C4-2B (cell line): ENCODE data around the gene AUTS2.

Source experiments
- ZFX ChIP-seq: fragments of 450-650 bp; IDR thresholded peaks from 2 replicates; pipeline ENCODE4 v1.6.1; 2017
- TF ChIP-seq, protein P1 (sequence below): fragments of 450-650 bp; conservative IDR thresholded peaks from 2 replicates; pipeline ENCODE4 v1.5.1; 2017; ENCODE audit warnings: mild to moderate bottlenecking

DNA sequence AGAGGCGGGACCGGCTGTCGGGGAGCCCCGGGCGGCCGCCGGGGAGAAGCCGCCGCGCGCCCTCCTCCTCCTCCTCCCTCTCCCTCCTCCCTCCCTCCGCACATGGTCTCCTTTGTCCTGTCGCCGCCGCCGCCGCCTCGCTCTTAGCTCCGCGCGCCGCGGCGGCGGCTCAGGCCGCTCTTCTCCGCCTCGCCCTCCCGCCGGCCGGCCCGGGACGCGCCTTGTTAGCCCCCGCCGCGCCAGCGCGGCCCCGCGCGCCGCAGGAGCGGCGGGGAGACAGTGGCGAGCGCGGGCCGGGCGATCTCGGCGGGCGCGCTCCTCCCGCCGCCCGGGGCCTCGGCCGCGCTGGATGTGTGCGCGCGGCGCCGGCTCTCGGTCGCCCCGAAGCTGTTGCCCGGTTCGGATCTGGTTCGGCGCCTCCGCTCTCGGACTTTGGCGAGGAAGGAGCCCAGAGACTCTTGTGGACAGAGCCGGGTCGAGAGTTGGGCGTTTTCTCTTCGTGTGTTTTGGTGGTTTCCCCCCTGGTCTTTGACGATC, 1096.2 kb downstream of the AUTS2 start:
- TF ChIP-seq, protein P1, sequence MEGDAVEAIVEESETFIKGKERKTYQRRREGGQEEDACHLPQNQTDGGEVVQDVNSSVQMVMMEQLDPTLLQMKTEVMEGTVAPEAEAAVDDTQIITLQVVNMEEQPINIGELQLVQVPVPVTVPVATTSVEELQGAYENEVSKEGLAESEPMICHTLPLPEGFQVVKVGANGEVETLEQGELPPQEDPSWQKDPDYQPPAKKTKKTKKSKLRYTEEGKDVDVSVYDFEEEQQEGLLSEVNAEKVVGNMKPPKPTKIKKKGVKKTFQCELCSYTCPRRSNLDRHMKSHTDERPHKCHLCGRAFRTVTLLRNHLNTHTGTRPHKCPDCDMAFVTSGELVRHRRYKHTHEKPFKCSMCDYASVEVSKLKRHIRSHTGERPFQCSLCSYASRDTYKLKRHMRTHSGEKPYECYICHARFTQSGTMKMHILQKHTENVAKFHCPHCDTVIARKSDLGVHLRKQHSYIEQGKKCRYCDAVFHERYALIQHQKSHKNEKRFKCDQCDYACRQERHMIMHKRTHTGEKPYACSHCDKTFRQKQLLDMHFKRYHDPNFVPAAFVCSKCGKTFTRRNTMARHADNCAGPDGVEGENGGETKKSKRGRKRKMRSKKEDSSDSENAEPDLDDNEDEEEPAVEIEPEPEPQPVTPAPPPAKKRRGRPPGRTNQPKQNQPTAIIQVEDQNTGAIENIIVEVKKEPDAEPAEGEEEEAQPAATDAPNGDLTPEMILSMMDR = peak; percentile 0; the same call in 1 of the 2 replicates
- 0 out of 2 replicates have a peak, but pooled peaks have one; percentile 15 for TF ChIP-seq ZFX
